HepG2 (cell line): ENCODE measurements around the gene PEMT. TPM values are rescaled to one million over a fixed set of nuclear protein-coding genes. Genes with fewer than 3 reads are reported as not detected.

ENCODE experiments used
- ATAC-seq: fragments of 200-7000 bp; cut with Tn5 transposase; 3 replicates; pipeline ENCODE4 v1.9.1; 2020; ENCODE audit warnings: mild to moderate bottlenecking, moderate library complexity
- BruUV-seq: library from RNA; stranded (reverse); fragments of 400-500 nt; replicated peaks from 2 replicates; lab custom pipeline; 2021; lab: Mats Ljungman, UMichigan
- CTCF ChIA-PET: fragments of 300-600 bp; formaldehyde crosslinking; extraction: SDS; loops from one replicate; lab custom pipeline; 2021; ENCODE audit warnings: low total read pairs, inconsistent platforms, low intra/inter-chr PET ratio; lab: Yijun Ruan, JAX
- POLR2A ChIA-PET: fragments of 350-600 bp; sonication (Branson Sonifier 250); formaldehyde crosslinking; loops from one replicate; lab custom pipeline; 2020; ENCODE audit warnings: antibody characterized with exemption, inconsistent platforms; lab: Yijun Ruan, JAX
- DNase-seq: peaks from one replicate; pipeline ENCODE4 v3.0.0-alpha.2; 2015; ENCODE audit warnings: low spot score
- FAIRE-seq: peaks from 3 replicates; lab custom pipeline; 2011; peaks lifted over from hg19 to GRCh38; lab: Jason Lieb, UNC
- H2AFZ ChIP-seq: one replicate; pipeline ENCODE4 v1.6.1; 2011; ENCODE audit warnings: low read length, inconsistent platforms
- H3K27ac ChIP-seq: fragments of 300-600 bp; 3 replicates; pipeline ENCODE4 v1.8.0; 2011; ENCODE audit warnings: mixed run types, mild to moderate bottlenecking, mixed read lengths, low read length, inconsistent platforms; ENCODE audit not compliant: insufficient read depth; ENCODE audit errors: extremely low read length
- H3K27me3 ChIP-seq, 2 experiments: fragments of 200-600 bp in 1 of 2; 2 replicates in 1 of 2; 3 replicates in 1 of 2; pipeline versions ENCODE4 v1.6.0 to v1.8.0; 2011; ENCODE audit warnings: low read length in 2 of 2, mild to moderate bottlenecking in 2 of 2, moderate library complexity in 2 of 2, inconsistent platforms in 1 of 2; ENCODE audit not compliant: insufficient read depth in 2 of 2, control insufficient read depth in 1 of 2
- H3K36me3 ChIP-seq, 2 experiments: fragments of 200-600 bp in 1 of 2; replicated peaks in 1 of 2; 2 replicates in 1 of 2; 3 replicates in 1 of 2; pipeline versions ENCODE4 v1.5.1 to v1.8.0; 2011; ENCODE audit warnings: low read length in 2 of 2, inconsistent platforms in 1 of 2; ENCODE audit not compliant: insufficient read depth in 2 of 2, control insufficient read depth in 1 of 2
- H3K4me1 ChIP-seq: 2 replicates; pipeline ENCODE4 v1.5.1; 2012; ENCODE audit warnings: low read length, inconsistent platforms; ENCODE audit not compliant: insufficient read depth
- H3K4me2 ChIP-seq: 2 replicates; pipeline ENCODE4 v1.6.0; 2011; ENCODE audit warnings: low read depth, low read length, inconsistent platforms
- H3K4me3 ChIP-seq, 3 experiments: fragments of 200-600 bp in 1 of 3; sonication (generic), shearing (Covaris generic) in 1 of 3; replicated peaks in 1 of 3; 2 replicates each; pipeline ENCODE4 v1.5.1; 2011 to 2016; ENCODE audit warnings: low read length in 3 of 3, inconsistent platforms in 2 of 3, low read depth in 2 of 3, mild to moderate bottlenecking in 2 of 3, control low read depth in 1 of 3, mixed read lengths in 1 of 3; ENCODE audit not compliant: insufficient read depth in 1 of 3
- H3K79me2 ChIP-seq: one replicate; pipeline ENCODE4 v1.6.1; 2011; ENCODE audit warnings: low read length, inconsistent platforms; ENCODE audit not compliant: insufficient read depth
- H3K9ac ChIP-seq: 2 replicates; pipeline ENCODE4 v1.6.0; 2011; ENCODE audit warnings: mild to moderate bottlenecking, low read depth, low read length, inconsistent platforms; ENCODE audit not compliant: insufficient read depth
- H3K9me3 ChIP-seq: 2 replicates; pipeline ENCODE4 v1.5.1; 2012; ENCODE audit warnings: mild to moderate bottlenecking, low read length
- H4K20me1 ChIP-seq: 2 replicates; pipeline ENCODE4 v1.6.0; 2011; ENCODE audit warnings: inconsistent platforms, mild to moderate bottlenecking, low read length, moderate library complexity; ENCODE audit not compliant: insufficient read depth
- AGO2 ChIP-seq: fragments of 200-400 bp; formaldehyde crosslinking; optimal IDR thresholded peaks from 2 replicates; pipeline ENCODE3; 2017; ENCODE audit warnings: mild to moderate bottlenecking, low read depth, low read length, moderate library complexity
- ARID3A ChIP-seq: IDR thresholded peaks from 2 replicates; pipeline ENCODE4 v1.6.1; 2012; ENCODE audit warnings: low read depth, low read length, improper control_type of control experiment
- ARNT2 ChIP-seq: sonication (generic); formaldehyde crosslinking; IDR thresholded peaks from 2 replicates; pipeline ENCODE4 v1.8.0; 2022; ENCODE audit warnings: mild to moderate bottlenecking, low read depth, missing genetic modification reagents, moderate library complexity
- BCLAF1 ChIP-seq: fragments of 450-650 bp; IDR thresholded peaks from 2 replicates; pipeline ENCODE4 v1.6.1; 2017; ENCODE audit warnings: mild to moderate bottlenecking
- KLF11 ChIP-seq: IDR thresholded peaks from 2 replicates; pipeline ENCODE4 v1.6.1; 2016; ENCODE audit warnings: missing compliant biosample characterization
- ZIK1 ChIP-seq: sonication (generic); formaldehyde crosslinking; IDR thresholded peaks from 2 replicates; pipeline ENCODE4 v1.5.0; 2020; ENCODE audit warnings: mild to moderate bottlenecking, low read depth, missing genetic modification reagents, borderline replicate concordance
- ZMYM2 ChIP-seq: sonication (generic); formaldehyde crosslinking; IDR thresholded peaks from 2 replicates; pipeline ENCODE4 v1.8.0; 2022; ENCODE audit warnings: mild to moderate bottlenecking, missing genetic modification reagents
- ZNF17 ChIP-seq: sonication (generic); formaldehyde crosslinking; IDR thresholded peaks from 2 replicates; pipeline ENCODE4 v1.5.0; 2020; ENCODE audit warnings: mild to moderate bottlenecking, missing genetic modification reagents
- ZNF83 ChIP-seq: sonication (generic); formaldehyde crosslinking; IDR thresholded peaks from 2 replicates; pipeline ENCODE4 v1.4.0; 2020; ENCODE audit warnings: missing genetic modification reagents, mild to moderate bottlenecking, borderline replicate concordance
- WGBS: methylation state at CpG from one replicate; pipeline ENCODE4 v1.1.6; 2017; ENCODE audit warnings: low lambda C conversion rate; 5-methylcytosine and 5-hydroxymethylcytosine counted together
- in situ Hi-C: cut with HindIII; loops from 2 replicates; pipeline ENCODE4 v1.10.0; 2017; ENCODE audit warnings: low pct_unique_long_range_greater_than_20kb; ENCODE audit not compliant: extremely low pct_ligation_motif_present
- intact Hi-C: fragments of 100-400 bp; cut with micrococcal nuclease; formaldehyde crosslinking; loops from one replicate; pipeline ENCODE4 v1.10.0; 2022; ENCODE audit not compliant: unreplicated experiment
- polyA plus RNA-seq, 8 experiments: library from polyadenylated mRNA; depleted of rRNA in 3 of 8; stranded (reverse) in 7 of 8; unstranded in 1 of 8; fragments of >200 nt; fragmentation: Illumina TruSeq in 4 of 8; extraction: Trizol in 4 of 8; gene quantifications; 2 replicates each; pipeline versions ENCODE4 v1.2.1 to v1.2.3, GENCODE V29; 2011 to 2016; ENCODE audit warnings: low read depth in 4 of 8, missing spikeins in 1 of 8, mixed read lengths in 1 of 8; ENCODE audit not compliant: insufficient read depth in 1 of 8
- total RNA-seq, 5 experiments: library from RNA; depleted of rRNA; stranded (reverse); fragments of >200 nt; fragmentation: Illumina TruSeq; extraction: Trizol; gene quantifications; 2 replicates each; pipeline ENCODE4 v1.2.3, GENCODE V29; 2016; ENCODE audit warnings: low read depth in 1 of 5

Gene PEMT
- total and polyA plus RNA-seq, 2 of the 13 experiments (the other 11 are each of a cell fraction or from before 2014, with no cell fraction given): 31.7 to 43.6 TPM

GRCh38 chr17:17599965-17600364 is 8.5 kb upstream of the PEMT start:
- Histone ChIP-seq H3K27me3 (no peaks in the 10 kb centered on the region), H3K9me3 (no peaks in the 10 kb centered on the region), H3K4me3 (no peak overlapping the region), H3K4me1 (peaks cover 24% of the 10 kb centered on the region), H3K4me2 (no peak overlapping the region), H3K27ac (no peak overlapping the region), H3K79me2 (no peaks in the 10 kb centered on the region), H4K20me1 (no peaks in the 10 kb centered on the region), H3K36me3 (no peaks in the 10 kb centered on the region), H2AFZ (no peak overlapping the region), H3K9ac (no peak overlapping the region)
- 39% methylated on average over 4 of the region's 4 CpGs for WGBS
- ChIA-PET CTCF (no interaction called here), POLR2A (no interaction called here)
- DNase-seq (no peak), FAIRE-seq (no peak), ATAC-seq (no peak)
- intact Hi-C loops: no loop called here
- in situ Hi-C loops: no loop called here
- no TSS peak for BruUV-seq
- TF ChIP-seq KLF11 (no peak), AGO2 (no peak), ZIK1 (CRISPR knock-in tag) (no peak), BCLAF1 (no peak), ARNT2 (CRISPR knock-in tag) (no peak), ZMYM2 (CRISPR knock-in tag) (no peak), ZNF17 (CRISPR knock-in tag) (no peak), ARID3A (no peak), ZNF83 (CRISPR knock-in tag) (no peak)
